Measurements from ENCODE around the gene ARG2. TPM values are rescaled to one million over a fixed set of nuclear protein-coding genes. Genes with fewer than 3 reads are reported as not detected.
A peak's percentile ranks its signal among the peaks of the same experiment; 100 is the strongest.

ARG2 gene
- total and polyA plus RNA-seq, 9 of the 15 experiments (the other 6 are each of a cell fraction or from before 2014, with no cell fraction given) = 6.2 to 75.0 (median 17.8) TPM

DNA sequence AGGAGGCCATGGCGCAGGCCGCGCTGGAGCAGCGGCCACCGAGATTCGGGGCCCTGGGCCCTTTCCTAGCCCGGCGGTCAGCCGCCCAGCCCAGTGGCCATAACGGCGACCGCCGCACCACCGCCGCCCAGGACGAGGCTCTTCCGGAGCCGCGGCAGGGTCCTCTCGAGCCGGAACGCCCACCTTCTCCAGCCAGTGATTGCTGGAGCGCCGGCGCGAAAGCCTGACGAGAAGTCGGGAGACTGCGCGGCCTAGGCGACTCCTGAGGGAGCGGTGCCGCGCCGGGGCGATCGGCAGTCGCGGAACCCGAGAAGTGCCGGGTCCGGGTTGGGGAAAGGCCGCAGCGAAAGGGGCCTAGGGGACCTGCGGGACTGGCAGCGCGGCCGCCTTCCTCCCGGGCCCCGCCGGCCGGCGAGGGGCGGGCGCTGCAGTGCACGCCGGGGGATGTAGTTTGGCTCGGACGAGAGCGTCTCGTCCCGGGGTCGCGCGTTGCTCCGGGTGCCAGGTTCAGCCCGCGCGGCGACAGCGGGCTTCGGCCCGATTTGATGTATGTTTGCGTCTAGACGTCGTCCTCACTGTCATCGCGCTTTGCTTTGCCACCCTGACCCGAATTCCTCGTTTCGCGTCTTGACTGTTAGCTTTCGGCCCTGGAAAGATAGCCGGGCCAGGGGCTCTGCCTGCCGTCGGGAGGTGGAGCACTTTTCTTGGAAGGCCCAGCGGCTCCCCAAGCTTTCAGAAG lies 54.9 kb downstream of the ARG2 start, which contains the start of gene VTI1B (continued):
- no peak for TF ChIP-seq NR2C1 (IDR thresholded peaks at IDR 0.05)
- peak; percentile 49; the same call in 1 of the 2 replicates for TF ChIP-seq NR2C1 (tag; IDR thresholded peaks at IDR 0.05)
- no peak for TF ChIP-seq YBX1 (IDR thresholded peaks at IDR 0.05)
- no peak for TF ChIP-seq GABPB2 (CRISPR knock-in tag; conservative IDR thresholded peaks at IDR 0.05)
- no peak for TF ChIP-seq FOXA1 (IDR thresholded peaks at IDR 0.05; ENCODE audit: borderline replicate concordance)
- TF ChIP-seq JUN (IDR thresholded peaks at IDR 0.05; ENCODE audit: borderline replicate concordance, low read depth, low read length) = no peak
- TF ChIP-seq JUN (CRISPR knock-in tag; IDR thresholded peaks at IDR 0.05; ENCODE audit: borderline replicate concordance) = no peak
- no peak for TF ChIP-seq ARID3A (IDR thresholded peaks at IDR 0.05; ENCODE audit: borderline replicate concordance, low read depth, low read length)
- TF ChIP-seq ELF1 (tag; IDR thresholded peaks at IDR 0.05) = peak; percentile 84
- TF ChIP-seq ZBTB5 (IDR thresholded peaks at IDR 0.05) = no peak
- no peak for TF ChIP-seq SMARCA5 (IDR thresholded peaks at IDR 0.05)
- no peak for TF ChIP-seq SRSF7 (optimal IDR thresholded peaks at IDR 0.05; ENCODE audit: low read depth, low read length)
- no peak for TF ChIP-seq PHB2 (IDR thresholded peaks at IDR 0.05; ENCODE audit: low read depth)
- TF ChIP-seq E2F3 (CRISPR knock-in tag; IDR thresholded peaks at IDR 0.05) = no peak
- no peak for TF ChIP-seq XRCC5 (IDR thresholded peaks at IDR 0.05; ENCODE audit: low read depth, low read length)
- no peak for TF ChIP-seq TRIM25 (IDR thresholded peaks at IDR 0.05; ENCODE audit: borderline replicate concordance)
- no peak for TF ChIP-seq ZBTB8A (IDR thresholded peaks at IDR 0.05; ENCODE audit: partially characterized antibody)
- TF ChIP-seq ARHGAP35 (IDR thresholded peaks at IDR 0.05; ENCODE audit: partially characterized antibody) = no peak
- TF ChIP-seq PPARD (CRISPR knock-in tag; IDR thresholded peaks at IDR 0.05) = no peak
- TF ChIP-seq DEAF1 (CRISPR knock-in tag; IDR thresholded peaks at IDR 0.05) = no peak
- TF ChIP-seq ZNF699 (CRISPR knock-in tag; IDR thresholded peaks at IDR 0.05; ENCODE audit: insufficient replicate concordance) = no peak
